GM19468 (cell line): Measurements from ENCODE around the gene CHD3.

Experiments used
- ATAC-seq: cut with Tn5 transposase; IDR thresholded peaks from one replicate; pipeline ENCODE4 v1.9.1; 2021; ENCODE audit warnings: mild to moderate bottlenecking, moderate library complexity, moderate number of reproducible peaks; ENCODE audit not compliant: unreplicated experiment; ENCODE audit errors: extremely low read depth

CHD3 gene

DNA sequence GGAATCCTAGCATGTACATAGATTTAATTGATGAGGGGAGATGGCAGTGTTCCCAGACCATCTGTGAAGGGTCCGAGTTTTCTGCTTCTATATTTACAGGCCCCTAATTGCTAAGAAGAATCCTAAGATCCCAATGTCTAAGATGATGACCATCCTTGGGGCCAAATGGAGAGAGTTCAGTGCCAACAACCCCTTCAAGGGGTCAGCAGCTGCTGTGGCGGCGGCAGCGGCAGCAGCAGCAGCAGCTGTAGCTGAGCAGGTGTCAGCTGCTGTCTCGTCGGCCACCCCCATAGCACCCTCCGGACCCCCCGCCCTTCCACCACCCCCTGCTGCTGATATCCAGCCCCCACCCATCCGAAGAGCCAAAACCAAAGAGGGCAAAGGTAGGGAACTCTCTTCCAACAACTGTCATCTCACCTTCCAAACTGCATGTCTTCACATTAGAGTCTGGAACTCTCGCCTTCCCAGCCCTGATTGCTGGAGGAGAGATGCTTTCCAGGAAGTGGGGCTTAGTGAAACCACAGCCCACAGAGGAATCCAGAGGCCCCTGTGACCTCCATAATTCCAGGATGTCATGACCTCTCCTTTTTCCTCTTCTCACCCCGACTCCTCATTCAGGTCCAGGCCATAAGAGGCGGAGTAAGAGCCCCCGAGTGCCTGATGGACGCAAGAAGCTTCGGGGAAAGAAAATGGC lies 4.7 kb downstream of the CHD3 start:
- ATAC-seq = no peak

DNA sequence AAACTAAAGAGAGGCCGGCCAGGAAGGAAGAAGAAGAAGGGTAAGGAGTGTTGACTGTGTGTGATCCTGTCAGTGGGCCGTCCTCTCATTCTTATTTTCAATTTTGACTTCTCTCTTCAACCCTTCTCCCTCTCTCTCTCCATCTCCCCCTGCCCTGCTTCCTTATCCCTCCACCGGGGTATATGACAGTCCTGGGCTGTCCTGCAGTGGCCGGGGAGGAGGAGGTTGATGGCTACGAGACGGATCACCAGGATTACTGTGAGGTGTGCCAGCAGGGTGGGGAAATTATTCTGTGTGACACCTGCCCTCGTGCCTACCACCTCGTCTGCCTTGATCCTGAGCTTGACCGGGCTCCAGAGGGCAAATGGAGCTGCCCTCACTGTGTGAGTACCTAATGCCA lies 5.6 kb downstream of the CHD3 start:
- no peak for ATAC-seq

DNA sequence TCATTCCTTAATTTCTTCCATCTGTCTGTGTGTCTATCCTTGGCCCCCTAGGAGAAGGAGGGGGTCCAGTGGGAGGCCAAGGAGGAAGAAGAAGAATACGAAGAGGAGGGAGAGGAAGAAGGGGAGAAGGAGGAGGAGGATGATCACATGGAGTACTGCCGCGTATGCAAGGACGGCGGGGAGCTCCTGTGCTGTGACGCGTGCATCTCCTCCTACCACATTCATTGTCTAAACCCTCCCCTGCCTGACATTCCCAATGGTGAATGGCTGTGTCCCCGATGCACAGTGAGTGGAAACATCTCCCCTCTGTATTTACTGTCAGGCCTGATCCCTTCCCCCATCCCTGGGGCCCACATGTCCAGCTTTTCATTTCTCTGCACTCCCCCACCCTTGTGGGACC lies 6.3 kb downstream of the CHD3 start:
- no peak for ATAC-seq

DNA sequence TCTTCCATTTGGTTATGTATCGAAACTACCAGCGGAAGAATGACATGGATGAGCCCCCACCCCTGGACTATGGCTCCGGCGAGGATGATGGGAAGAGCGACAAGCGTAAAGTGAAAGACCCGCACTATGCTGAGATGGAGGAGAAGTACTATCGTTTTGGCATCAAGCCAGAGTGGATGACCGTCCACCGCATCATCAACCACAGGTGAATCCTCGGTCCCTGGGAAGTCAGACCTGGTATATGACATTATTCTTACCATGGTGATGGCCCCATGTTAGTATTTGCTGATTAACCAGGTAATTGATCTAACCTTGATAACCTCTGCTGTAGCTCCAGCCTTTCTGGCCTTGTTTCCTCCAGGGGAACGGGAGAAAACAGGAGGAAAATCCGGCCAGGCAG lies 8.5 kb downstream of the CHD3 start:
- no peak for ATAC-seq

DNA sequence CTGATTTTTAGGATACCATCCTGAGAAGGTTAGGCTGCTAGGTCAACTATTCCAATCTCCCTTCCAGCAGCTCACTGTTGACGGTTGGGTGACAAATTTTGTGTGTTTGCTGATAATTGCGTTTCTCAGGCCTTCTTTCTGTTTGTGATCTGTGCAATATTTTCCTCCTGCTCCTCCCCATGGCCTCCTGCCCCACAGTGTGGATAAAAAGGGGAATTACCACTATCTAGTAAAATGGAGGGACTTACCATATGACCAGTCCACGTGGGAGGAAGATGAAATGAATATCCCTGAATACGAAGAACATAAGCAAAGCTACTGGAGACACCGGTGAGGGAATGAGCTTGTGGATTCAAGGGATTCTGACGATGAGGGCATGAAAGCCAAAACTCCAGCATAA lies 9.2 kb downstream of the CHD3 start:
- no peak for ATAC-seq

DNA sequence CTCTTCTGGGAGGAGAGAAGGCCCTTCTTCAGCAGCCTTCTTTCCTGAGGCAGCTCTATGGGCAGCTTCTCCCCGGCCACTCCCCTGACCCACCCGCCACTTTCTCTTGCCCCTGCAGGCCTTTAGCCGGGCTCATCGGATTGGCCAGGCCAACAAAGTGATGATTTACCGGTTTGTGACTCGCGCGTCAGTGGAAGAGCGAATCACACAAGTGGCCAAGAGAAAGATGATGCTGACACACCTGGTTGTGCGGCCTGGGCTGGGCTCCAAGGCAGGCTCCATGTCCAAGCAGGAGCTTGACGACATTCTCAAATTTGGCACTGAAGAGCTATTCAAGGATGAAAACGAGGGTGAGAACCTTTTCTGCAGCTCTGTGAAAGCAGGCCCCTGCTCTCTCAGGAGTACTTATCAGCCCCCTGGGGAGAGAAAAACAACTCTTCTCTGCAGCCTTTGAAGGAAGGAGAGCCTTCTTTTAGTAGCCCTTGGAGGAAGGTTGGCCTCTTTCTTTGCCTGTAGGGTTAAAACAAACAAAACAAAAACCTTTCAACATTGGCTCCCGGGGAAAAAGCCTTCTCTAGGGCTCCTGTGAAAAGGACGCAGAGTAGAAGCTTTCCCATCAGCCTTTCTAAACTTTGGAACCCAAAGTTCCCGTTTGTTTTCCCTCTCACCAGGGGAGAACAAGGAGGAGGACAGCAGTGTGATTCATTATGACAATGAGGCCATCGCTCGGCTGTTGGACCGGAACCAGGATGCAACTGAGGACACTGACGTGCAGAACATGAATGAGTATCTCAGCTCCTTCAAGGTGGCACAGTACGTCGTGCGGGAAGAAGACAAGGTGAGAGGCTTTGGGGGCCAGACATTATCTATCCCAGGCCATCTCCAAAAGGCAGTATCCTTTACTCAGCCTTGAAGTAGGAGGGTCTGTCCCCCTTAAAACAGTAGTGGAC lies 14.8 kb downstream of the CHD3 start:
- ATAC-seq = no peak

DNA sequence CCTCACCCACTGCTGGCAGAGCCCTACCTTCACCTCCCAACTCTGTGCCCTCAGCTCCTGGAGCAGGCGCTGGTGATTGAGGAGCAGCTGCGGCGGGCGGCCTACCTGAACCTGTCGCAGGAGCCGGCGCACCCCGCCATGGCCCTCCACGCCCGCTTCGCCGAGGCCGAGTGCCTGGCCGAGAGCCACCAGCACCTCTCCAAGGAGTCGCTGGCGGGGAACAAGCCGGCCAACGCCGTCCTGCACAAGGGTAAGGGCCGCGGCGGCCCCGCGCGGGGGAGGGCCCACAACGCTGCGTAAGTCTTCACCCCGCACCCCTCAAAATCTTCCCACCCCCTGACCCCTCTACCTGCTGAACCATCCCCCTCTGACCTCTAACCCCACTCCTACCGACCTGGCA lies 20.5 kb downstream of the CHD3 start:
- ATAC-seq = no peak

DNA sequence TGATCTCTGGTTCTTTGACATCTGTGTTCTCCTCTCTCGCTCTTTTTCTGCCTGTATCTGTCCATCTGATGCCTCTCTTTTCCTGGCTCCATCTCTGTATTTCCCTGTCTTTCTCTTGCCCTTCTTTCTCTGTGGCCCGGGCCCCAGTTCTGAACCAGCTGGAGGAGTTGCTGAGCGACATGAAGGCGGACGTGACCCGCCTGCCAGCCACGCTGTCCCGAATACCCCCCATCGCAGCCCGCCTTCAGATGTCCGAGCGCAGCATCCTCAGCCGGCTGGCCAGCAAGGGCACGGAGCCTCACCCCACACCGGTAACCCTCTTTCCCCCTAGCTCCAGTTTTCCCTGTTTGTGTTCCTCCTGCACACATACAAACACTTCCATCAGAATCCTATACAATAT lies 21.7 kb downstream of the CHD3 start:
- no peak for ATAC-seq

DNA sequence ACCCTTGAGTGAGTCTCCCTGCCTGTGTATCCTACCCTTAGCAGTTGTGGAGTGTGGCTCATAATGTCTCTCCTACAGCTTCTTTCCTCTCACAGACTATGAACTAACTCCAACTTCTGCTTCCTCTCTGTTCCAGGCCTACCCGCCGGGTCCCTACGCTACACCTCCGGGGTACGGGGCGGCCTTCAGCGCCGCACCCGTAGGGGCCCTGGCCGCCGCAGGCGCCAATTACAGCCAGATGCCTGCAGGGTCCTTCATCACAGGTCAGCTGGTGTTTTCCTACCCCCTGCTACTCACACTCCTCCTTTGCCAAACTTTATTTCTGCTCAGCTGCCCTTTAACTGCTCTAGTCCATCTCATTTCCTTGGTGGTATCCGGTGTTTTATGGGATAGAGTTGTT lies 22.1 kb downstream of the CHD3 start:
- ATAC-seq = no peak

DNA sequence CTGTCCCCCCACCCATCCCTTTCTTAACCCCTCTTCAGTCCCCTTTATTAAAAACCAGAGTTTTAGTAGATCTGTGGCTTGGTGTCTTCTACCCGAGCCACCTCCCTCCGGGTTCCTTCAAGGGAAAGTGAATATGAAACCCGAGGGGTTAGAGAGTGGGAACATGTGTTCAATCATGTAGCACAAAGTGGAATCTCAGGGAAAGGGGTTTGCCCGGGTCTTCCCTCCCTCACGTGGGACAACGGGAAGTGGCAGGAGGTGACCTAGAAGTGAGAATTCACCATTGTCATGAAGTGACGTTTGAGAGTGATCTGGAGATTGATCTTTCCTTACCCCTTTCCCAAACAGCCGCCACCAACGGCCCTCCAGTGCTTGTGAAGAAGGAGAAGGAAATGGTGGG lies 22.5 kb downstream of the CHD3 start:
- ATAC-seq = no peak

DNA sequence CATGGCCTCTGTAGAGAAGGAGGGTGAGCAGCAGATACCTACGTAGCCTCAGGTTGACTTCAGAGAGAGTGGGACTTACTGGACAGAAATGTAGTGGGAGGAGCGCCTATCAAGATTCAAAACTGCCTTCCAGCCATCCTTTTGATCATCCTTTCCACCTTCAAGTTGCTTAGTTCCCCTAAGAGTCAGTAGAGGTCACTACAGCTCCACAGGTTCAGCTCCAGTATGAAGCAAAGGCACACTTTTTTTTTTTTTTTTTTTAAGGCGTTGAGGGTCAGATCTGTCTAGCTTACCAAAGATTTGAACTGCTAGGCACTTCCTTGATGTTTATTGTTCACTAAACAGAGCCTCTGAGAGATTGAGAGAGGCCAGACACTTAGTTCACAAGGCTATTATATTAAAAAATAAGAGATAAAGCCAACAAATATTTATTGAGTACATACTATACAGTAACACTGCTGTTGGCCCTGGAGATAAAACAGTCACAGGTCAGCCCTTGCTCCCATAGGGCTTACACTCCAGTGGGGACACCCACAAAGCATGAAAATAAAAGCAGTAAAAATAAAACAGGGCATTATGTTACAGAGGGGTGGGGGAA lies 24.4 kb downstream of the CHD3 start:
- ATAC-seq = no peak

DNA sequence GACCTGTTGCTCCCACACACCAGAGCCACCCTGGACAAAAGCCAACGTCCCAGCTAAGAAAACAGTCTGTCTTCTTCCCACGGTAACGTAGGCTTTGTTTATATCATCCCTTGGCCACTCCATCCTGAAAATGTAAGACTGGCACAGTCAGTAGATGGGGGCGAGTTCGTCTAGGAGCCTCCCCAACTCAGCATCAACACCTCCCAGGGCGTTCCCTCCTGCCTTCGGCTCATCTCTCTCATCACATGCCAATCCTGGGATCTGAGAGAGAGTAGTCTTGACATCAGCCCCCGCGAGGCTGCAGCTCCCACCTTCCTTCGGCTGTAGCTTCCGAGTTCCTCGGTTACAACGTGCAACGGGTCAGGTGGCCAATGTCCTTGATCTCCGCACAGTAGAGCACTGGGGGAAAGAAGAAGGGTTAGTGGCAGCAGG lies 26.6 kb downstream of the CHD3 start:
- ATAC-seq = no peak

DNA sequence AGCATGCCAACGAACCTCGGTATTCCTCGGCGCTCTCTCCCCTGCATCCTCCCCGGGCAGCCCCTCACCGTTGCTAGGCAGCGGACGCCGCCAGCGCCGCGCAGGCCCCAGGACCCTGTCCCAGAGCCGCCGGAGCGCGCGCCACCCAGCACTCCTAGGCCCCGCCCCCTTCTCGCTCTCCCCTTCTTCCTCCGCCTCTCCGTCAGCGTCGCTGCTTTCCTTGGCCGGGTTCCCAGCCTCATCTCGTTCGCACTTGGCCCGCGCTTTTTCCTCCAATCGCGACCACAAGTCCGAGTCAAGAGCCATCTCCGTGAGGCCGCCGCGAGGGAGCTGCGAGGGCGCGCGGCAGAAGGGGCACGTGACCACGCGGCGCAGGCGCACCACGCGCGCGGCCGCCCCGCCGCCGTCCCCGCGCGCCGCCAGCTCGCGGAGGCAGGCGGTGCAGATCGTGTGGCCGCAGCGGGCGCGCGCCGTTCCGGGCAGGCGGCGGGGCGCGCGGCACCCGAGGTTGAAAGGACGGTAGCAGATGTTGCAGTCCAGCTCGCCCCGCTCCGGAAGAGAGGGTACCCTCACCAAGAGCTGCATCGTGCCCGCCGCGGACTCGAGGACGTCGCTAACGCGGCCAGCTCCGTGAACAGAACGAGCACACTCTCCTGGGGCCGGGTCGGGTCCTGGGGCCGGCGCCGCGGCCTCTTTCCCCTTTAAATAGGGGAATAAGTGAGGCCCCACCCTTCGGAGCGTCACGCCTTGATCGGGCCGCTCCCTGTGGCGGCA lies 27.2 kb downstream of the CHD3 start, which contains the start of gene RNF227:
Gene RNF227 (minus strand): TSS at position 679 of the 774 bp plus-strand sequence. CDS start 94 bp downstream, at position 585.
- ATAC-seq = no peak

DNA sequence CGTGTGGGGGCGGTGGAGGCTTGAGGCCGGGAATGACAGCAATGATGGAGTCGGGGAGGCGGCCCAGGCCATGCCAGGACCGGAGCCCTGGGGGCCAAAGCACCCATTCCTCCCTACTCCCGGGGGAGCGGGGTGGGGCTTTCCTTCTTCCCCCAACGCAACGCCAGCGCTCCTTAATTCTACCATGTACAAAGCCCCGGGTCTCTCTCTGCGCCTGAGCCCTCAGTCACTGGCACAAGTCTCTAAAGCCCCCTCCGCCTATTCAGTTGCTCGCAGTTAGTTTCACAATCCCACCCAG lies 27.7 kb downstream of the CHD3 start:
- no peak for ATAC-seq

DNA sequence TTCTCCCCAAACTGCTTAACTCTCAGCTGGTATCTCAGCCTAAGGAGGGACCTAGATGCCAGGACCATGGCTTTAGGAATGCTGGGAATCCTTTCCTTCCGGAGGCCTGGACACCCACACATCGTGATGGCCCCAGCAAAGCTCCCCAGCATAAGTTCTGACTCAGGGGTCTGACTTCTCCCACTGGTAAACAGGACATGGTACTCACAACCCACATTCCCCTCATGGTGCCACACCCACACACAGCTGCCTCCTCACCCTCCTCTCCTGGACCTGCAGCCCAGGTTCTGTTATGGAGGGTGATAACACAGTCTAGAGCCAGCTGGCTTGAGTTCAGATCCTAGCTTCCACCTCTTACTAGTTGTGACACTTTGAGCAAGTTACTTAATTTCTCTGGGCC lies 28.2 kb downstream of the CHD3 start:
- no peak for ATAC-seq

DNA sequence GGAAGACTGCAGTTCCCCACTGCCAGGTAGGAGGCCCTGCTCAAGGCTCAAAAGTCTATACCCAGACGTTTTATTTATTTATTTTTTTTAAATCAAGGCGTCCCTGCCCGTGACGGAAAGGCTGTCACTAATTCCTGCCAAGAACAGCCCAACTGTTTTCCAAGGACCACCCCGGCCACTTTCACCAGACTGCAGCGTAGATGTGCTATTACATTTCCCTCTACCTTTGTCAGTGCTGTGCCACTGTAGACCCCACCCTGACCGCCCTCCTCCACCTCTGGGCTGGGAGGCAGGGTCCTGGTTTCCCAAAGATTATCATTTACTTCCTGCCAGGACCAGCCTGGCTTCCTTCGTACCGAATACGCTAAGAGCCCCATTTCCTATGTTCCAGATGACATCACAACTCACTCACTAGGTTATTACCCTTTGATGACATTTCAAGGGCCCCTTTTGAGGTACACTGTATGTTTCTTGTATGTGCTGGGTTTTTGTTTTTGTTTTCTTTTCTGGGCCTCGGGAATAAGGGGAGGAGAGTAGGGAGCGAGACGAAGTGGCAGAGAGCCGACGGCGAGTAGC lies 33.8 kb downstream of the CHD3 start:
- no peak for ATAC-seq

DNA sequence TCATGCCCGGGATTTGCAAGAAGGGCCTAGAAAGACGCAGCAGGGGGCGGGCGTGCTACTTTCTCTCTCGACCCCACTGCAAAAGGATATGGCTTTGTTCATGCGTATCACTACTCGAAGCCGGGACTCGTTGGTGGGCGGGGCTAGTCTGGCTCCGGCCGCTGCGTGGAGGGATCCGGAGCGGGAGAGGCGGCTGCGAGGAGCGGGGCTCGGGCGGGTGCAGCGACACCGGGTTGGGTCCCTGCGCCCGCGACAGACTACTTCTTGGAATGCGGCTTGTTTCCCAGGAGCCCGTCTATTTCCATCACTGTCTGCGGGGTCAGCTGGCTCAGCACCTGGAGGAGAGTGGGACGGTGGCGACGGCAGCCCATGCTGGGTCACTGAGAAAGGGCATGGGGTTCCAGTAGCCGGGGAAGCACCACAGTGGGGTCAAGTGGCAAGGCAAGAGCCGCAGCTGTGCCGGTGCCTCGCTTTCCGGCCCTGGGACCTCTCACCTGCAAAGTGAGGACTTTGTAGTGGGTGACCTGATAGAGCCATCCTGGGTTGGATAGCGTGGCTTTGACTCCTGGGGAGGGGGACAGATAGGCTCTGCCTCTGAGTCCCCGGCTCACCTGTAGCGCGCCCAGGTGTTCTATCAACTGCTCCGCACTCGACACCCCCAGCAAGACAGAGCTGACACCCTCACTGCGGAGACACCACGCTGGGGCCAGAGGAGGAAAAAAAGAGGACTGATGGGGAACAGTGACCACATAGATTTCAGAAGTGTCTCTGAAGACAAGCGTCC lies 34.4 kb downstream of the CHD3 start:
- no peak for ATAC-seq

DNA sequence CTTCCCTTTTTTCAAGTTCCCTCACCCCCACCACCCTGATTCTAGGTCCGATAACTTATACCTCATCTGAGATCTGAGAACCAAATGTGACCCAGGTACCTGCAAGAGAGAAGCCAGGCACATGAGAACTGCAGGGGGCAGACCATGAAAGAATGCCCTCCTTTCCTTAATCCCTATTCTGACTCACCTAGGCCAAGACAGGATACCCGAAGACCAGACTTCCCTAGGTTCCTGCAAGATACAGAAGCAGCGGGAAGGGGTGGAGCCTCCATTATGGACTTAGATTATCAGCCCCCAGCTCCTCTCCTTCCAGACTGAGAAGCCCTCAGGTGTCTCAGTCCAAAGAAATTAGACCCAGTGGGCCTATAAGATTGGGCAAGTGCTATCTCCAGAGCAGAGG lies 39.0 kb downstream of the CHD3 start:
- no peak for ATAC-seq
